LNCAP (cell line): ENCODE measurements around the gene RNF111.

Source experiments
- CTCF ChIP-seq: fragments of 450-650 bp; IDR thresholded peaks from 2 replicates; pipeline ENCODE4 v1.5.1; 2017; ENCODE audit warnings: mild to moderate bottlenecking

The RNF111 gene

GRCh38 chr15:59140422-59141226 lies 153.2 kb downstream of the RNF111 start:
- no peak for TF ChIP-seq CTCF

- TF ChIP-seq CTCF = no peak
Observed at GRCh38 chr15:59143281-59143680, 155.8 kb downstream of the RNF111 start.
